Rectal smooth muscle tissue (tissue), 1 donor: ENCODE results near the gene C3orf20.

Experiments used
- H3K27ac ChIP-seq: one replicate; pipeline ENCODE4 v1.7.0; 2013; ENCODE audit warnings: low read depth, low read length, inconsistent platforms
- H3K27me3 ChIP-seq: one replicate; pipeline ENCODE4 v1.7.0; 2013; ENCODE audit warnings: low read length; ENCODE audit not compliant: control insufficient read depth, insufficient read depth
- H3K36me3 ChIP-seq: one replicate; pipeline ENCODE4 v1.7.0; 2013; ENCODE audit warnings: low read length; ENCODE audit not compliant: control insufficient read depth, insufficient read depth
- H3K4me1 ChIP-seq: one replicate; pipeline ENCODE4 v1.7.0; 2013; ENCODE audit warnings: low read length; ENCODE audit not compliant: control insufficient read depth, insufficient read depth
- H3K4me3 ChIP-seq: one replicate; pipeline ENCODE4 v1.7.0; 2013; ENCODE audit warnings: low read length
- H3K9ac ChIP-seq: one replicate; pipeline ENCODE4 v1.7.0; 2013; ENCODE audit warnings: low read length

The C3orf20 gene

GRCh38 chr3:14775011-14775410, 100.1 kb downstream of the C3orf20 start:
- H3K36me3 ChIP-seq: no peaks in the 10 kb centered on the region
- H3K27me3 ChIP-seq: no peaks in the 10 kb centered on the region
- H3K4me3 ChIP-seq: no peak overlapping the region

DNA sequence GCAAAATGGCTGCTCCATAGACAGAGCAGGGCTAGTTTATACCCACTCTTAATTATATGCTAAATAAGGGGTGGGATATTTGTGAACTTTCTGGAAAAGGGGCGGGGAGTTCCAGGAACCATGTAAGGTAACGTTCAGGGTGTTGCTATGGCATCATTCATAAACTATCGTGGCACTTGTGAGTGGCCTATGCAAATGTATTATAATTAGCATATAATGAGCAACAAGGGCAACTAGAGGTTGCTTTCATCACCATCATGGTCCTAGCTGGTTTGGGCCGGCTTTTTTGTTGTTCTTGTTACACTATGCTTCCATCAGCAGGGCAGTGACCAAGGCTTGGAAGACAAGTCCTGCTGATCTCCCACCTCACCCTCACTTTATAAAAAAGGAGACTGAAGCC, 100.6 kb downstream of the C3orf20 start:
- Histone ChIP-seq H3K4me3 (no peak overlapping the region), H3K27ac (no peak overlapping the region), H3K36me3 (no peaks in the 10 kb centered on the region), H3K27me3 (no peaks in the 10 kb centered on the region), H3K9ac (no peak overlapping the region), H3K4me1 (no peaks in the 10 kb centered on the region)

More at GRCh38 chr3:14775011-14775410, 100.1 kb downstream of the C3orf20 start:
- H3K27ac ChIP-seq: no peak overlapping the region
- no peak overlapping the region for H3K9ac ChIP-seq
- H3K4me1 ChIP-seq: no peaks in the 10 kb centered on the region

DNA sequence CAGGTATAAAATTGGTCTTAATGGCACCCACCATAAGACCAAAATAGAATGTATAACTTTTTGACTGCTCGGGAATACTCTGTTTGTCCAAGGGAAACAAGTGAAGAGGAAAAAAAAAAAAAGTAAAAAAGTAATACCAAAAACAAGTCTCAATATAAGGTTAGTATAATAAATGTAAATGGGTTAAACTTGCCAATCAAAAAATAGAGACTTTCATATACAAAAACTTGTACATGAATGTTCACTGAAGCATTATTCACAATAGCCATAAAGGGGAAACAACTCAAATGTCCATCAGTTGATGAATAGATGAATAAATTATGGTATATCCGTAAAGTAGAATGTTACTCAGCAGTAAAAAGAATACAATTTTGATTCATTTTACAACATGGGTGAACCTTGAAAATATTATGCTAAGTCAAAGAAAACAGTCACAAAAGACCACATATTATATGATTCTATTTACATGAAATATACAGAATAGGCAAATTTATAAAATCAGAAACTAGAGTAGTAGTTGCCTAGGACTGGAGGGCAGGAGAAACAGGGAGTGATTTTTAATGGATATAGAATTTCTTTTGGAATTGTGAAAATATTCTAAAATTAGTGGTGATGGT, 104.2 kb downstream of the C3orf20 start:
- Histone ChIP-seq H3K27me3 (no peaks in the 10 kb centered on the region), H3K4me3 (no peak overlapping the region), H3K36me3 (no peaks in the 10 kb centered on the region), H3K27ac (no peak overlapping the region), H3K9ac (no peak overlapping the region), H3K4me1 (no peaks in the 10 kb centered on the region)

DNA sequence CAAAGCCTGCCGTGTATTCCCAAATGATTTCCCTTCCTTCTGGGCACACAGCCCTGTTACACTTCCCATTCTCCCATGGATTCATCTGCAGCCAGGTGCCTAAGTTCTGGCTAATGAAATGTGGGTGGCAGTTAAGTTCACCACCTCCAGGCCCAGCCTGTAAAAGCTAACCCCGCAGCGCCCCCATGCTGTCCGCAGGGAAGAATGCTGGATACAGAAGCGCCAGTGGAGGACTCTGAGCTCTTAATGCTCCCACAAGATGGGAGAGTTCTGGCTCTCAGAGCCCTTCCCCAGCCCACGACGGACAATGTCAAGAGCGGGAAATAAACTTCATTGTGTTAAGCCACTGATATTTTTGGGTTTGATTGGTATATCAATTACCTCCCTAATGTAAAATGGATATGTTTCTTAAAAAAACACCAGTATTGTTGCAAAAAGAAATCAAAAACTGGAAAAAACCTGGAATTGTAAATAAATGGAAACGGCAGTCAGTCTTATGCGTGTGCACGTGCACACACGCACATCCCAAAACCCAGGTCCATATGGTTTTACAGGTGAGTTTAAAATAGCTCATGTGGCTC, 106.1 kb downstream of the C3orf20 start:
- Histone ChIP-seq H3K4me1 (no peaks in the 10 kb centered on the region), H3K4me3 (no peak overlapping the region), H3K27me3 (no peaks in the 10 kb centered on the region), H3K27ac (no peak overlapping the region), H3K36me3 (no peaks in the 10 kb centered on the region), H3K9ac (no peak overlapping the region)

DNA sequence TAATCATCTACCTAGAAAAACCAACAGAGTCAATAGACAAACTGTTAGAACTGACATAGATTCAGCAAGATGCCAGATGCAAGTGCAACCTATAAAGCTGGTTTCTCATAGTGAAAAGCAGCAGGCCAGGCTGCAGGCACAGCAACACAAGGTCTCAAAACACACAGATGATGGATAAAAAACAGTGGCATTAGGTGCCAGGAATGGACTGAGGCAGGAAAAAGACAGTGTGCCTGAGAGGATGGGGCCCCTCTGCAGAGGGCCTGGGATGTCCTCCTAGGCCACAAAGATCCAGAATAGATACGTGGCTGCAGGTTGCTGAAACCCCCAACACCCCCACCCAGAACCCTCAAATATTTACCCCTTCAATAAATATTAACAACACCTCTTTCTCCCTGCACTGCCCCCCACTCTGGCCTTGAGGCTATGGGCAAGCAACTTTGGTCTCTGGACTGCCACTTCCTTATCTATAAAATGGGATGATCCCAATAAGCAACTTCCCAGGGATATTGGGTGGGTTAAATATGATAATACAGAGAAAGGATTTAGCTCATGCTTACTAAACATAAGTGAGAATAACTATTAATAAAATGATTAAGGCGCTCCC, 108.6 kb downstream of the C3orf20 start:
- no peaks in the 10 kb centered on the region for H3K27me3 ChIP-seq
- H3K36me3 ChIP-seq: no peaks in the 10 kb centered on the region
- H3K9ac ChIP-seq: no peak overlapping the region
- no peaks in the 10 kb centered on the region for H3K4me1 ChIP-seq
- H3K4me3 ChIP-seq: no peak overlapping the region
- H3K27ac ChIP-seq: no peak overlapping the region

DNA sequence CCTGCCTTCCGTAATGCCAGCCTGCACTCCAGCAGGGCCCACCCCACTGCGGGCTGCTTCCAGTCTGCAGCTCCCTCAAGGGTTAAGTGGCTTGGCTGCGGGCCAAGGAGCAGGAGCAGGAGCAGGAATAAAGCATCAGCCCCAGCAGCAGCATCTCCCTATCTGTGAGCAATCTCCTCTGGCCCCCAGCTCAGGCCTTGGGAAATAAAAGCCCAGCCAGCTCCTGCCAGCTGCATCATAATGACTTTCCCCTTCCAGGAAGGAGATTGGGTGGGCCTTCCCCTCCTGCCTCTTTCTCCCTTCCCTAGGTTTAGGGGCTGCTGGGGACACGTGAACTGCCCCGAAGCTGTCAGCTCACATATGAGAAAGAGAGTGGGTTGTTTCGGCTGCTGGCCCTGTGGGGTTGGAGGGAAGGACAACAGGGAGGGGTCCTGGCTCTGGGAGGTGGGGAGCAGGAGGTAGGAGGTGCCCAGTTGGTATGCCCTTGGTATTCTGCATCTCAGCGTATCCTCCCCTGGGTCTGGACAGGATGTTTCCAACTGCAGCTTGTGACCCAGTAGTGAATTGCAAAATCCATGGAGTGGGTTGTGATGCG, 109.2 kb downstream of the C3orf20 start:
- H3K36me3 ChIP-seq: no peaks in the 10 kb centered on the region
- H3K27me3 ChIP-seq: no peaks in the 10 kb centered on the region
- no peak overlapping the region for H3K9ac ChIP-seq
- H3K4me3 ChIP-seq: no peak overlapping the region
- no peaks in the 10 kb centered on the region for H3K4me1 ChIP-seq
- H3K27ac ChIP-seq: no peak overlapping the region

DNA sequence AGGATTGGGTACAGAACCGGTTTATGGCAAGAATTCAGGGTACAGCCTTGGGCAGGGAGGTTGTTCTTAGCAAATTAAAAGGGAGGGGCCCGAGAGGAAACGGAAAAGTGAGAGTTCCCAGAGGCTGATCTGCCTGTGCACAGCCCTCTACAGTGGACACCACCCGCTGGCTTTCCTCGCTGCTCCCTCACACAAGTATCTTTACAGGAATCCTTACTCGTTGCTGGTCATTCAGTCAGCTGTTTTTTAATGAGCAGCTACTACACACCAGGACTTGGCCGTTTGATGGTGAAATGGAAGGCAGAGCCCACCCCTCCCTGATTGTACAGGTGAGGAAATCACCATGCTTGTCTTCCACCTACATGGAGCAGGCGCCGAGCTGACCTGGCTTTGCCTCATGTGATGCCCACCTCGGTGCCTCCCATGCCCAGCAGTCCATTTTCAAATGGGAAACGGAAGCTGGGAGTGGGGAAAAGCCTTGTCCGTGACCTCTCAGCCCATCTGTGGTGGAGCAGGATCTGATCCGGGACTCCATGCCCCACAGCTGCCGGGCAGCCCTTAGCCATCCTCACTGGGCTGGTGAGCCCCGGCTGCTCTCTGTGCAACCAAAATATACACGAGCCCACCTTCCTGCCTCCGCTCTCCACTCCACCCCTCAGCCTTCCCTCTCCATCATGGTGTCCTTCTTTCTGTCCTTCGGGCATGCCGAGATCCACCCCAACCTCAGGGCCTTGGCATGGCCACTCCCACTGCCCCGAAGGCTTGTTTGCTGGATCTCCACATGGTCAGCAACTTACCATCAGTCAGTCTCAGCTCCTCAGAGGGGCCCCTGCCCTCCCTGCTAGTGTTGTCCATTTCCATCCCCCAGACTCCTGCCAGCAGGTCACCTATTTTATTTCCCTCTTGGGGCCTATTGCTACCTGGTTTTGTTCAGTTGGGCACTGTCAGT, 110.5 kb downstream of the C3orf20 start:
- Histone ChIP-seq H3K36me3 (no peaks in the 10 kb centered on the region), H3K27ac (no peak overlapping the region), H3K4me1 (no peaks in the 10 kb centered on the region), H3K9ac (no peak overlapping the region), H3K27me3 (no peaks in the 10 kb centered on the region), H3K4me3 (no peak overlapping the region)

DNA sequence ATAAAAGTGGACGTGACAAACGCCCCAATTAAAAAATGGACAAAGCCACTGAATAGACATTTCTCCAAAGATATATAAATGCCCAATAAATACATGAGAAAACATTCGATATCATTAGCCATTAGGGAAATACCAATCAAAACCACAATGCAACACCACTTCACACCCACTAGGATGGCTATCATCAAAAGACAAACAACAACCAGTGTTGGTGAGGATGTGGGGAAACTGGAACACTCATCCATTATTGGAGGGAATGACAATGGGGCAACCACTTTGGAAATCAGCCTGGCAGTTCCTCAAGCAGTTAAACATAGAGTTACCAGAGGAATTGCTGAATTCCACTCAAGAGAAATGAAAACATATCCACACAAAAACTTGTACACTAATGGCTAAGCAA, 111.4 kb downstream of the C3orf20 start:
- H3K36me3 ChIP-seq: no peaks in the 10 kb centered on the region
- no peak overlapping the region for H3K9ac ChIP-seq
- no peak overlapping the region for H3K4me3 ChIP-seq
- peaks cover 2% of the 10 kb centered on the region for H3K27me3 ChIP-seq
- H3K27ac ChIP-seq: no peak overlapping the region
- H3K4me1 ChIP-seq: no peaks in the 10 kb centered on the region

DNA sequence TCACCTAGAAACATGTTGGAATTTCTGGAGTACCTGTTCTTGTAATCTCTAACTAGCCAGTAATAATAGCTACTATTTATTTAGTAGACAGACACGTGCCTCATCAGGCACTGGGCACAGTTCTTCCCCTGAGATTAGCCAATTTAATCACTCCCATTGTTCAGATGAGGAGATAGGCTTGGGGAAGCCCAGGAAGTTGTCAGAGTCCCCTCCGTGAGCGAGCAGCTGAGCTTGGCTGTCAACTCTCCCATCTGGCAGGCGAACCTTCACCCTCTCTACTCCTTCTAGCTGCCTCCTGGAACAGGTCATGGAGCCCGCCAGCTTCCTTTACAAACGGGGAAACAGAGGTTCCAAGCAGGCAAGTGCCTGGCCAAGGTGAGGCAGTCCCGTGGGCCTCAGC, 112.7 kb downstream of the C3orf20 start:
- no peak overlapping the region for H3K4me3 ChIP-seq
- no peaks in the 10 kb centered on the region for H3K4me1 ChIP-seq
- no peak overlapping the region for H3K9ac ChIP-seq
- H3K36me3 ChIP-seq: no peaks in the 10 kb centered on the region
- peaks cover 2% of the 10 kb centered on the region for H3K27me3 ChIP-seq
- H3K27ac ChIP-seq: no peak overlapping the region

DNA sequence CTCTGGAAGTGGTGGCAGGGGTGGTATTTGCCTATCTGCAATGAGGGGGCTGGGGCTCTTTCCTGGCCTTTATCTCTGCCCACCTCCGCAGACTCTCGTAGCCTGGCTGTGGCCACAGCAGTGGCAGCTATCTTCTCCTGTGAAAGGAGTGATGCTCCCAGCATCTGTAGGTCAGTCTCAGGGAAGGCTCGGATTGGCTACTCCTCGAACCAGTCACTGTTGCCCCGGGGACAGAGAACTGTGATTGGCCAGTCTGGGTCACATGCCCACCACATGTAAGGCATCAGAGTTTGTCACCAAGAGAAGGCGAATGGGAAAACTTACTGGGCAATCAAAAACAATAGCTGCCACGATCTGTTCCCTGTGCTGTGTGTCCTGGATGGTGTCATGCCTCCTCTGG, 113.7 kb downstream of the C3orf20 start:
- H3K36me3 ChIP-seq: no peaks in the 10 kb centered on the region
- peaks cover 2% of the 10 kb centered on the region for H3K27me3 ChIP-seq
- H3K4me3 ChIP-seq: no peak overlapping the region
- H3K4me1 ChIP-seq: no peaks in the 10 kb centered on the region
- H3K27ac ChIP-seq: no peak overlapping the region
- no peak overlapping the region for H3K9ac ChIP-seq

DNA sequence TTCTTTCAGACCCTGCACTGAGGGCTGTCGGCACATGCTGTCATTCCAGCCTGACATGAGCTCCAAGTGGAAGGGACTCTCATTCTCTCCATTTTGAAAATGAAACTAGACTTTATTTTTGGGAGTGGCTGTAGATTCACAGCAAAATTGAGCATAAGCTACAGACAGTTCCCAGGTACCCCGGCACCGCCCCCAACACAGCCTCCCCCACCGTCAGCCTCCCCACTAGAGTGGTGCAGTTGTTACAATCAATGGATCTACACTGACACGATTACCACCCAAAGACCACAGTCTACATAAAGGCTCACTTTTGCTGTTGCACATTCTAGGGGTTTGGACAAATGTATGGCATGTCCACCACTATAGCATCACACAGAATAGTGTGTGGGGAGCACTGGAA, 114.3 kb downstream of the C3orf20 start:
- Histone ChIP-seq H3K36me3 (no peaks in the 10 kb centered on the region), H3K4me1 (peaks cover 1% of the 10 kb centered on the region), H3K27ac (no peak overlapping the region), H3K27me3 (peaks cover 2% of the 10 kb centered on the region), H3K4me3 (no peak overlapping the region), H3K9ac (no peak overlapping the region)

GRCh38 chr3:14789640-14790285, 114.8 kb downstream of the C3orf20 start:
- no peak overlapping the region for H3K4me3 ChIP-seq
- H3K4me1 ChIP-seq: peaks cover 2% of the 10 kb centered on the region
- no peak overlapping the region for H3K9ac ChIP-seq
- H3K27ac ChIP-seq: no peak overlapping the region
- peaks cover 2% of the 10 kb centered on the region for H3K27me3 ChIP-seq
- no peaks in the 10 kb centered on the region for H3K36me3 ChIP-seq
